ENCODE results near the gene CITED1. TPM values are rescaled to one million over a fixed set of nuclear protein-coding genes. Genes with fewer than 3 reads are reported as not detected.

The CITED1 gene
- total and polyA plus RNA-seq, 2 donors (not counting 1 experiment from before 2014, with no cell fraction given) = not detected

DNA sequence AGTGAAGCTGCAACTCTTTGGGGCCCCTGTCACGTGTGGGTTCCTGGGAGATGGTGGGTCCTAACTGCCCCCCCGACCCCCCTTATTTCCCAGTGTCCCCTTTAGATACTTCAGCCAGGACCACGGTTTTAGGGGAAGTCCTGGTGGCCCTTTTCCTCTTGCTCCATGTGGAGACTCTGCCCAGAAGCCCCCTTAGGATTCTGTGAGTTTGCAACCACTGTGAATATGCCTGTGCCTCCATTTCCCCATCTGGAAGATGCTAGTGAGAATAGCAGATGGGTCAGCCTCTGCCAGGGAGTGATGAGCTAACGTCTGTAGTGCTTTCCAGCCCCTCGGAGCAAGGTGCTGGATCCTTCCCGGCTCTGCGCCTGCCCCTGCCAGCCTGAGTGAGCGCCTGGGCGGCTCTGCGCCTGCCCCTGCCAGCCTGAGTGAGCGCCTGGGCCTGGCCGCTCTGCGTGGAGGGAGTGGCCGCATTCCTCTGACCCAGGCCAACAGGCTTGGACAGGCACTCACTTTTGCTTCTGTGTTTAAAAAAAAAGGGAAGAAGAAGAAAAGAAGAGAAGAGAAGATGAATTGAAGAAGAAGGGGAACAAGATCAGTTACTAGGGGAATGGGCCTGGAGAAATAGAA is 6.7 kb upstream of the CITED1 start:
- CTCF ChIA-PET = no interaction called here
- Histone ChIP-seq H3K4me3 (ENCODE audit: control extremely low read depth in 1 of 5, extremely low read depth in 1 of 5, insufficient read depth in 1 of 5, low read depth in 2 of 5, low read length in 4 of 5) (no peak overlapping the region), H3K27me3 (replicated peaks in 1 of 4; ENCODE audit: control extremely low read depth in 1 of 4, control insufficient read depth in 3 of 4, insufficient read depth in 4 of 4, low read length in 3 of 4) (peaks cover 0 to 33% (median 17%) of the 10 kb centered on the region in 4 experiments), H3K79me2 (ENCODE audit: control insufficient read depth, insufficient read depth, low read length) (no peaks in the 10 kb centered on the region), H3K4me2 (replicated peaks; ENCODE audit: low read depth, low read length, poor library complexity, severe bottlenecking) (no peak overlapping the region), H3K4me1 (ENCODE audit: control insufficient read depth in 2 of 2, insufficient read depth in 2 of 2, low read length in 2 of 2) (peaks cover 21 to 24% of the 10 kb centered on the region in 2 donors), H4K20me1 (ENCODE audit: control insufficient read depth, insufficient read depth, low read length, poor library complexity, severe bottlenecking) (no peaks in the 10 kb centered on the region), H3K9me3 (ENCODE audit: control extremely low read depth in 1 of 3, control insufficient read depth in 2 of 3, insufficient read depth in 1 of 3, low read length in 2 of 3) (no peaks in the 10 kb centered on the region), H2AFZ (ENCODE audit: insufficient read depth, low read depth, low read length, poor library complexity, severe bottlenecking) (no peak overlapping the region), H3K9ac (ENCODE audit: low read length) (no peak overlapping the region), H3K36me3 (replicated peaks in 1 of 2; ENCODE audit: control extremely low read depth in 1 of 2, control insufficient read depth in 1 of 2, extremely low read depth in 1 of 2, insufficient read depth in 2 of 2, low read length in 1 of 2) (no peaks in the 10 kb centered on the region), H3K27ac (ENCODE audit: low read length in 2 of 2) (no peak overlapping the region)
- no peak overlapping the region for H3K4me3 Mint-ChIP-seq
- no peak for ATAC-seq (ENCODE audit: low read depth)
- no peak for DNase-seq
- intact Hi-C loops (cut with micrococcal nuclease) = no loop called here
- H3K27ac Mint-ChIP-seq = no peak overlapping the region
- POLR2A ChIA-PET = no interaction called here
- TF ChIP-seq EZH2 (IDR thresholded peaks at IDR 0.05; ENCODE audit: borderline replicate concordance, insufficient read depth, low read depth, low read length, poor library complexity, severe bottlenecking) = no peak
- TF ChIP-seq, protein P1, sequence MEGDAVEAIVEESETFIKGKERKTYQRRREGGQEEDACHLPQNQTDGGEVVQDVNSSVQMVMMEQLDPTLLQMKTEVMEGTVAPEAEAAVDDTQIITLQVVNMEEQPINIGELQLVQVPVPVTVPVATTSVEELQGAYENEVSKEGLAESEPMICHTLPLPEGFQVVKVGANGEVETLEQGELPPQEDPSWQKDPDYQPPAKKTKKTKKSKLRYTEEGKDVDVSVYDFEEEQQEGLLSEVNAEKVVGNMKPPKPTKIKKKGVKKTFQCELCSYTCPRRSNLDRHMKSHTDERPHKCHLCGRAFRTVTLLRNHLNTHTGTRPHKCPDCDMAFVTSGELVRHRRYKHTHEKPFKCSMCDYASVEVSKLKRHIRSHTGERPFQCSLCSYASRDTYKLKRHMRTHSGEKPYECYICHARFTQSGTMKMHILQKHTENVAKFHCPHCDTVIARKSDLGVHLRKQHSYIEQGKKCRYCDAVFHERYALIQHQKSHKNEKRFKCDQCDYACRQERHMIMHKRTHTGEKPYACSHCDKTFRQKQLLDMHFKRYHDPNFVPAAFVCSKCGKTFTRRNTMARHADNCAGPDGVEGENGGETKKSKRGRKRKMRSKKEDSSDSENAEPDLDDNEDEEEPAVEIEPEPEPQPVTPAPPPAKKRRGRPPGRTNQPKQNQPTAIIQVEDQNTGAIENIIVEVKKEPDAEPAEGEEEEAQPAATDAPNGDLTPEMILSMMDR (IDR thresholded peaks at IDR 0.05) = no peak
- H3K9me3 Mint-ChIP-seq (ENCODE audit: insufficient read depth) = no peaks in the 10 kb centered on the region
- WGBS (ENCODE audit: insufficient coverage) = 75% methylated on average over 4 of the region's 14 CpGs
- peaks cover 20% of the 10 kb centered on the region for H3K4me1 Mint-ChIP-seq
- H3K27me3 Mint-ChIP-seq = peaks cover 22% of the 10 kb centered on the region

DNA sequence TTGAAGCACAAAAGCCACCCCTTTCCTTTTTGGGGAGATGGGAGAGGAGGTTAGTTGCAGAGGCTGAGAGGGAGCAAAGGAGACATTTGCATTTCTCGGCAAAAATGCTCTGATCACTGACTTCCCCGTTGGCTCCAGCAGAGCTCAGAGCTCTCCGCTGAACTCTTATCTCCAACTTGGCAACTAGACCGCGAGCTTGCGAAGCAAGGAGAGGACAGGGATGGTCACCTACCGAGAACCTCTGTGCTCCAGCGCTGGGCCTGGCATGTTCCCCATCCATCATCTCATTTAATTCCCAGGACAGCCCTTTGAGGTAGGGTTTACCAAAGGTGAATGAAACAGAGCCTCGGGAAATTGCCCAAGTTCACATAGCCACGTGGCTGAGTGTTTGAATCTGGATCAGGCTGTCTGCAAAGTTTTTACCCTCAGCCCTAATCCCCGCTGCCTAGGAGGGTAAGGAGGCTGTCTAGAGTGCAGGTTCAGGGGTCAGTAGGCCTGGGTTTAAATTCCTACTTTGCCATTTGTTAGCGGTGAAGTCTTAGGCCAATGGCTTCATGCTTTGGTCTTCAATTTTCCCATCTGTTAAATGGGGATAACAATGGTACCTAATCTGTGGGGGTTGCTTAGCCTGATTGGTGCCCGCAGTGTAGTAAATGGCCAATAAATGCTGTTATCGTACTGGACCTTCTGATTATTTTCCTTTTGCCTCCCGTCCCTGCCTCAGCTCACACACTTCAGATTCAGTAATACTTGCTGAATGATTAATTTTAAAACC is 3.8 kb upstream of the CITED1 start:
- POLR2A ChIA-PET = no interaction called here
- DNase-seq = no peak

More for the DNA sequence above, 3.8 kb upstream of the CITED1 start:
- H3K36me3 ChIP-seq (replicated peaks in 1 of 2; ENCODE audit: control extremely low read depth in 1 of 2, control insufficient read depth in 1 of 2, extremely low read depth in 1 of 2, insufficient read depth in 2 of 2, low read length in 1 of 2) = no peaks in the 10 kb centered on the region
- H4K20me1 ChIP-seq (ENCODE audit: control insufficient read depth, insufficient read depth, low read length, poor library complexity, severe bottlenecking) = no peaks in the 10 kb centered on the region
- peak overlapping the region in 4 of 5 experiments; percentile 17 to 42 (median 34) for H3K4me3 ChIP-seq (ENCODE audit: control extremely low read depth in 1 of 5, extremely low read depth in 1 of 5, insufficient read depth in 1 of 5, low read depth in 2 of 5, low read length in 4 of 5)
- H3K27ac ChIP-seq (ENCODE audit: low read length in 2 of 2) = no peak overlapping the region
- H3K27ac Mint-ChIP-seq = no peak overlapping the region
- H3K4me1 ChIP-seq (ENCODE audit: control insufficient read depth in 2 of 2, insufficient read depth in 2 of 2, low read length in 2 of 2) = peaks cover 40 to 41% of the 10 kb centered on the region in 2 donors
- peak overlapping the region; percentile 83 for H3K4me2 ChIP-seq (replicated peaks; ENCODE audit: low read depth, low read length, poor library complexity, severe bottlenecking)
- H3K4me1 Mint-ChIP-seq = peaks cover 34% of the 10 kb centered on the region
- CTCF ChIA-PET = no interaction called here
- peaks cover 29% of the 10 kb centered on the region for H3K27me3 Mint-ChIP-seq
- H3K9me3 Mint-ChIP-seq (ENCODE audit: insufficient read depth) = no peaks in the 10 kb centered on the region
- no peak for ATAC-seq (ENCODE audit: low read depth)
- TF ChIP-seq, protein P1 (IDR thresholded peaks at IDR 0.05) = no peak
- no peak for TF ChIP-seq EZH2 (IDR thresholded peaks at IDR 0.05; ENCODE audit: borderline replicate concordance, insufficient read depth, low read depth, low read length, poor library complexity, severe bottlenecking)
- peak overlapping the region; percentile 84 for H3K4me3 Mint-ChIP-seq
- H2AFZ ChIP-seq (ENCODE audit: insufficient read depth, low read depth, low read length, poor library complexity, severe bottlenecking) = no peak overlapping the region
- WGBS (ENCODE audit: insufficient coverage) = 19% methylated on average over 4 of the region's 15 CpGs
- H3K9ac ChIP-seq (ENCODE audit: low read length) = peak overlapping the region; percentile 45
- no peaks in the 10 kb centered on the region for H3K79me2 ChIP-seq (ENCODE audit: control insufficient read depth, insufficient read depth, low read length)
- H3K27me3 ChIP-seq (replicated peaks in 1 of 4; ENCODE audit: control extremely low read depth in 1 of 4, control insufficient read depth in 3 of 4, insufficient read depth in 4 of 4, low read length in 3 of 4) = peaks cover 0 to 54% (median 21%) of the 10 kb centered on the region in 4 experiments
- no peaks in the 10 kb centered on the region for H3K9me3 ChIP-seq (ENCODE audit: control extremely low read depth in 1 of 3, control insufficient read depth in 2 of 3, insufficient read depth in 1 of 3, low read length in 2 of 3)
- intact Hi-C loops (cut with micrococcal nuclease) = no loop called here
